ENCODE data around the gene CPSF3.
"Not testable (repeated sequence)": the region's sequence is repeated elsewhere in the genome, so short reads cannot be mapped to it uniquely, and the experiment has no call there.

CPSF3 gene

GRCh38 chr2:9494081-9494480 is 70.6 kb downstream of the CPSF3 start:
- H3K27ac ChIP-seq (ENCODE audit: low read depth, low read length): no peak overlapping the region
- no peaks in the 10 kb centered on the region for H3K27me3 ChIP-seq (ENCODE audit: control insufficient read depth in 1 of 2, insufficient read depth in 2 of 2, low read length in 2 of 2)
- H3K4me3 ChIP-seq (ENCODE audit: low read depth in 1 of 2, low read length in 2 of 2): no peak overlapping the region
- no peaks in the 10 kb centered on the region for H3K9me3 ChIP-seq (ENCODE audit: low read length)
- peaks cover 66% of the 10 kb centered on the region for H3K36me3 ChIP-seq (ENCODE audit: insufficient read depth, low read length)
- H3K9ac ChIP-seq (ENCODE audit: low read length): no peak overlapping the region
- peaks cover 9% of the 10 kb centered on the region for H3K4me1 ChIP-seq (ENCODE audit: insufficient read depth, low read length)

- H3K36me3 ChIP-seq (ENCODE audit: insufficient read depth, low read length): peaks cover 55% of the 10 kb centered on the region
- no peaks in the 10 kb centered on the region for H3K9me3 ChIP-seq (ENCODE audit: low read length)
- H3K9ac ChIP-seq (ENCODE audit: low read length): no peak overlapping the region
- no peak overlapping the region for H3K4me3 ChIP-seq (ENCODE audit: low read depth in 1 of 2, low read length in 2 of 2)
- no peaks in the 10 kb centered on the region for H3K27me3 ChIP-seq (ENCODE audit: control insufficient read depth in 1 of 2, insufficient read depth in 2 of 2, low read length in 2 of 2)
- peaks cover 9% of the 10 kb centered on the region for H3K4me1 ChIP-seq (ENCODE audit: insufficient read depth, low read length)
- no peak overlapping the region for H3K27ac ChIP-seq (ENCODE audit: low read depth, low read length)
Measured at GRCh38 chr2:9497017-9497416, 73.6 kb downstream of the CPSF3 start.

DNA sequence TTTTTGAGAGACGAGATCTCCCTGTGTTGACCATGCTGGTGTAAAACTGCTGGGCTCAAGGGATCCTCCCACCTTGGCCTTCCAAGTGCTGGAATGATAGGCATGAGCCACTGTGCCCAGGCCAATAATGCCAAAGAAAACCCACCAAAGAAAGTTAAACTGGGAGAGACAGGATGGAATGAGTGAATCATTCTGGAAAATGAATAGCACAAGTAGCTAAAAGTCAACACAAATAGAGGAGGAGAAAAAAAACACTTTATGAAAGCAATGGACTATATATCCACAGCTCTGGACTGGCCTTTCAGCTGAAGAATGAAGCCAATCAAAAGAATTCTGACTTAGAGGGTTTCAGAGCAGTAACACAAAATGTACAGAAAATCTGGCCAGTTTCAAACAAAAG is 74.8 kb downstream of the CPSF3 start:
- no peaks in the 10 kb centered on the region for H3K9me3 ChIP-seq (ENCODE audit: low read length)
- peaks cover 50% of the 10 kb centered on the region for H3K36me3 ChIP-seq (ENCODE audit: insufficient read depth, low read length)
- H3K4me3 ChIP-seq (ENCODE audit: low read depth in 1 of 2, low read length in 2 of 2): no peak overlapping the region
- no peaks in the 10 kb centered on the region for H3K27me3 ChIP-seq (ENCODE audit: control insufficient read depth in 1 of 2, insufficient read depth in 2 of 2, low read length in 2 of 2)
- H3K27ac ChIP-seq (ENCODE audit: low read depth, low read length): no peak overlapping the region
- H3K9ac ChIP-seq (ENCODE audit: low read length): no peak overlapping the region
- H3K4me1 ChIP-seq (ENCODE audit: insufficient read depth, low read length): peaks cover 9% of the 10 kb centered on the region

GRCh38 chr2:9508931-9509330 is 85.5 kb downstream of the CPSF3 start:
- Histone ChIP-seq H3K9me3 (ENCODE audit: low read length) (no peaks in the 10 kb centered on the region), H3K9ac (ENCODE audit: low read length) (no peak overlapping the region), H3K36me3 (ENCODE audit: insufficient read depth, low read length) (peaks cover 27% of the 10 kb centered on the region), H3K27me3 (ENCODE audit: control insufficient read depth in 1 of 2, insufficient read depth in 2 of 2, low read length in 2 of 2) (no peaks in the 10 kb centered on the region), H3K27ac (ENCODE audit: low read depth, low read length) (no peak overlapping the region), H3K4me1 (ENCODE audit: insufficient read depth, low read length) (no peaks in the 10 kb centered on the region), H3K4me3 (ENCODE audit: low read depth in 1 of 2, low read length in 2 of 2) (no peak overlapping the region)

DNA sequence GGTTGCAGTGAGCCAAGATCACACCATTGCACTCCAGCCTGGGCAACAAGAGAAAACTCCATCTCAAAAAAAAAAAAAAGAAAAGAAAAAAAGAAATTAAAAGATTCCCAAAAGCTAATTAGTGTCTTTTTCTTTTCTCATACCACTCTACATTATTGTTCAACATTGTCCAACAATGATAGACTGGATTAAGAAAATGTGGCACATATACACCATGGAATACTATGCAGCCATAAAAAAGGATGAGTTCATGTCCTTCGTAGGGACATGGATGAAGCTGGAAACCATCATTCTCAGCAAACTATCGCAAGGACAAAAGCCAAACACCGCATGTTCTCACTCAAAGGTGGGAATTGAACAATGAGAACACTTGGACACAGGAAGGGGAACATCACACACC is 90.5 kb downstream of the CPSF3 start:
- peaks cover 25% of the 10 kb centered on the region for H3K36me3 ChIP-seq (ENCODE audit: insufficient read depth, low read length)
- not testable (repeated sequence) for H3K4me1 ChIP-seq (ENCODE audit: insufficient read depth, low read length)

GRCh38 chr2:9517118-9517782 is 93.8 kb downstream of the CPSF3 start:
- Histone ChIP-seq H3K36me3 (ENCODE audit: insufficient read depth, low read length) (peaks cover 37% of the 10 kb centered on the region), H3K27me3 (ENCODE audit: control insufficient read depth in 1 of 2, insufficient read depth in 2 of 2, low read length in 2 of 2) (no peaks in the 10 kb centered on the region), H3K9ac (ENCODE audit: low read length) (no peak overlapping the region), H3K4me3 (ENCODE audit: low read depth in 1 of 2, low read length in 2 of 2) (no peak overlapping the region), H3K4me1 (ENCODE audit: insufficient read depth, low read length) (no peaks in the 10 kb centered on the region), H3K27ac (ENCODE audit: low read depth, low read length) (no peak overlapping the region), H3K9me3 (ENCODE audit: low read length) (no peaks in the 10 kb centered on the region)

More for the DNA sequence above, 90.5 kb downstream of the CPSF3 start:
- not testable (repeated sequence) for H3K27me3 ChIP-seq (ENCODE audit: control insufficient read depth in 1 of 2, insufficient read depth in 2 of 2, low read length in 2 of 2); H3K9ac ChIP-seq (ENCODE audit: low read length); H3K27ac ChIP-seq (ENCODE audit: low read depth, low read length); H3K9me3 ChIP-seq (ENCODE audit: low read length); H3K4me3 ChIP-seq (ENCODE audit: low read depth in 1 of 2, low read length in 2 of 2)

GRCh38 chr2:9518163-9518562 is 94.7 kb downstream of the CPSF3 start:
- Histone ChIP-seq H3K9ac (ENCODE audit: low read length) (no peak overlapping the region), H3K27ac (ENCODE audit: low read depth, low read length) (no peak overlapping the region), H3K36me3 (ENCODE audit: insufficient read depth, low read length) (peaks cover 34% of the 10 kb centered on the region)

DNA sequence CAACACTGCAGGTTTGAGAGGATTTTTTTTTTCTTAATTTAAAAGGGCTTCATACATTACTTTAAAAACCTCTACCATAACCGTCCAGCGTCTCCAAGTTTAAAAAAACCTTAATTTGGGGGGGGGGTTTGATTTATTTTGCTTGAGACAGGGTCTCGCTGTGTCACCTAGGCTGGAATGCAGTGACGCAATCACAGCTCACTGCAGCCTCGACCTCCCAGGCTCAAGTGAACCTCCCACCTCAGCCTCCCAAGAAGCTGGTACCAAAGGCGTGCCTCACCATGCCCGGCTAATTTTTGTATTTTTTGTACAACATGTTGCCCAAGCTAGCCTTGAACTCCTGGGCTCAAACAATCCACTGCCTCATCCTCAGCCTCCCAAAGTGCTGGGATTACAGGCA is 95.3 kb downstream of the CPSF3 start:
- Histone ChIP-seq H3K27me3 (ENCODE audit: control insufficient read depth in 1 of 2, insufficient read depth in 2 of 2, low read length in 2 of 2) (no peaks in the 10 kb centered on the region), H3K4me3 (ENCODE audit: low read depth in 1 of 2, low read length in 2 of 2) (no peak overlapping the region), H3K36me3 (ENCODE audit: insufficient read depth, low read length) (peaks cover 30% of the 10 kb centered on the region), H3K27ac (ENCODE audit: low read depth, low read length) (no peak overlapping the region), H3K9ac (ENCODE audit: low read length) (no peak overlapping the region), H3K9me3 (ENCODE audit: low read length) (no peaks in the 10 kb centered on the region), H3K4me1 (ENCODE audit: insufficient read depth, low read length) (no peaks in the 10 kb centered on the region)

More at GRCh38 chr2:9518163-9518562, 94.7 kb downstream of the CPSF3 start:
- H3K27me3 ChIP-seq (ENCODE audit: control insufficient read depth in 1 of 2, insufficient read depth in 2 of 2, low read length in 2 of 2): no peaks in the 10 kb centered on the region
- H3K4me1 ChIP-seq (ENCODE audit: insufficient read depth, low read length): no peaks in the 10 kb centered on the region
- H3K9me3 ChIP-seq (ENCODE audit: low read length): no peaks in the 10 kb centered on the region
- H3K4me3 ChIP-seq (ENCODE audit: low read depth in 1 of 2, low read length in 2 of 2): no peak overlapping the region

- peaks cover 33% of the 10 kb centered on the region for H3K36me3 ChIP-seq (ENCODE audit: insufficient read depth, low read length)
- no peaks in the 10 kb centered on the region for H3K4me1 ChIP-seq (ENCODE audit: insufficient read depth, low read length)
Measured at GRCh38 chr2:9519250-9519649, 95.8 kb downstream of the CPSF3 start.

More at GRCh38 chr2:9519250-9519649, 95.8 kb downstream of the CPSF3 start:
- Histone ChIP-seq H3K4me3 (ENCODE audit: low read depth in 1 of 2, low read length in 2 of 2) (no peak overlapping the region), H3K27ac (ENCODE audit: low read depth, low read length) (no peak overlapping the region), H3K9ac (ENCODE audit: low read length) (no peak overlapping the region), H3K27me3 (ENCODE audit: control insufficient read depth in 1 of 2, insufficient read depth in 2 of 2, low read length in 2 of 2) (no peaks in the 10 kb centered on the region), H3K9me3 (ENCODE audit: low read length) (no peaks in the 10 kb centered on the region)
